ENCODE results near the gene GTF3C5.

DNA sequence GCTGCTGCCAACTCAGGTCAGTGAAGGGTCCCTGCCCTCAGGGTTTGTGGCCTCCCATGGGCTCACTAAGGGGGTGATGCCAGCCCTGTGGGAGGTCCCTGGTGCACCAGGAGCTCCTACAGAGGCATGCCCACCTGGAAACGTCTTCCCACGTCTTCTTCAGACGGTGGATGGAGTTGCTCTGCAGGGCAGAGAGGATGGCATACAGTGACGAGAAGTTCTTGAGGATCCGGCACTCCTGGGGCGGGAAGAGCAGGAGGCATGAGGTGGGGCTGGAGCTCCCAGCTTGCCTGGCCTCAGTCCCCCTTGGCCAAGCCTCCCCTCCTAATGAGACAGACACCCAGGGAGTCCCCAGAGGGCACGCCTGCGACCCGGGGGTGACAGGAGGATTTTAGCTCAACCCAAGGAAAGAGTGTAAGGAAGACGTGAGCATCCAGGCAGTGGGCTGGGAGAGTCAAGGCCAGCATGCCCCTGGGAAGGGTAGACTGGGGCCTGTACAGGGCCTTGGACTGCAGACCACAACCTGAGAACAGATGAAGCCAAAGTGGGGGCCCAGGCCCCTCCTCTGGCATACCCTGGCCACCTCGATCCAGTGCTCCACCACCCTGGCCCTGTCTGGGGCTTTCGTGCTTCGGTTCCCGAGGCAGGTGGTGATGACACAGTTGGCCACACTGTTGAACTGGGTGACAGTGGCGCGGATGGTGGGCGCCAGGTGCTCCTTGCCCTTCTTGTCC is 75.9 kb downstream of the GTF3C5 start:
- TF ChIP-seq, protein P1, sequence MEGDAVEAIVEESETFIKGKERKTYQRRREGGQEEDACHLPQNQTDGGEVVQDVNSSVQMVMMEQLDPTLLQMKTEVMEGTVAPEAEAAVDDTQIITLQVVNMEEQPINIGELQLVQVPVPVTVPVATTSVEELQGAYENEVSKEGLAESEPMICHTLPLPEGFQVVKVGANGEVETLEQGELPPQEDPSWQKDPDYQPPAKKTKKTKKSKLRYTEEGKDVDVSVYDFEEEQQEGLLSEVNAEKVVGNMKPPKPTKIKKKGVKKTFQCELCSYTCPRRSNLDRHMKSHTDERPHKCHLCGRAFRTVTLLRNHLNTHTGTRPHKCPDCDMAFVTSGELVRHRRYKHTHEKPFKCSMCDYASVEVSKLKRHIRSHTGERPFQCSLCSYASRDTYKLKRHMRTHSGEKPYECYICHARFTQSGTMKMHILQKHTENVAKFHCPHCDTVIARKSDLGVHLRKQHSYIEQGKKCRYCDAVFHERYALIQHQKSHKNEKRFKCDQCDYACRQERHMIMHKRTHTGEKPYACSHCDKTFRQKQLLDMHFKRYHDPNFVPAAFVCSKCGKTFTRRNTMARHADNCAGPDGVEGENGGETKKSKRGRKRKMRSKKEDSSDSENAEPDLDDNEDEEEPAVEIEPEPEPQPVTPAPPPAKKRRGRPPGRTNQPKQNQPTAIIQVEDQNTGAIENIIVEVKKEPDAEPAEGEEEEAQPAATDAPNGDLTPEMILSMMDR (IDR thresholded peaks at IDR 0.05; ENCODE audit: insufficient read depth, low read length, poor library complexity, severe bottlenecking): no peak
- no peak for TF ChIP-seq EZH2phosphoT487 (conservative IDR thresholded peaks at IDR 0.05; ENCODE audit: low read length)

Measured in SU-DHL-6 (cell line).